ENCODE data around the gene FRMD6.

GRCh38 chr14:51676549-51676948, 24.8 kb downstream of the FRMD6 start:
- TF ChIP-seq CTCF (conservative IDR thresholded peaks at IDR 0.05) (no peak), ZFX (IDR thresholded peaks at IDR 0.05) (no peak)
